ENCODE measurements around the gene SLC35B2.

DNA sequence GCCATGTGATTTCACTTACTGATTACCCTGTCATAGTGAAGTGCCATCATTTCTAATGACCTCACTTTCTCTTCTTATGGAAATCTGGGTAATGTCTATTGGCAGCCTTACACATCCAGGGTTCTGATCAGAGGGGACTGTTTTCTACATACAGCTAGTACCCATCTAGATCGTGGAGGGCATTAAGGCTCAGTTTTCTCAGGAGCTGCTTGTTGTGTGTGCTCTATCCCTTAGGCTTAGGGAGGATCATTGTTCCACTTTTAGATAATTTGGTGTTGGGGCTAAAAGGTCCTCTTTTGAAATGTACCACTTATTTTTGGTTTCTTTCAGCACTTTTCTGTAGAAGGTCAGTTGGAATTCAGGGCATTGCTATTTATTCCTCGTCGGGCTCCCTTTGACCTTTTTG, 6.6 kb downstream of the SLC35B2 start:
- TF ChIP-seq, protein P1, sequence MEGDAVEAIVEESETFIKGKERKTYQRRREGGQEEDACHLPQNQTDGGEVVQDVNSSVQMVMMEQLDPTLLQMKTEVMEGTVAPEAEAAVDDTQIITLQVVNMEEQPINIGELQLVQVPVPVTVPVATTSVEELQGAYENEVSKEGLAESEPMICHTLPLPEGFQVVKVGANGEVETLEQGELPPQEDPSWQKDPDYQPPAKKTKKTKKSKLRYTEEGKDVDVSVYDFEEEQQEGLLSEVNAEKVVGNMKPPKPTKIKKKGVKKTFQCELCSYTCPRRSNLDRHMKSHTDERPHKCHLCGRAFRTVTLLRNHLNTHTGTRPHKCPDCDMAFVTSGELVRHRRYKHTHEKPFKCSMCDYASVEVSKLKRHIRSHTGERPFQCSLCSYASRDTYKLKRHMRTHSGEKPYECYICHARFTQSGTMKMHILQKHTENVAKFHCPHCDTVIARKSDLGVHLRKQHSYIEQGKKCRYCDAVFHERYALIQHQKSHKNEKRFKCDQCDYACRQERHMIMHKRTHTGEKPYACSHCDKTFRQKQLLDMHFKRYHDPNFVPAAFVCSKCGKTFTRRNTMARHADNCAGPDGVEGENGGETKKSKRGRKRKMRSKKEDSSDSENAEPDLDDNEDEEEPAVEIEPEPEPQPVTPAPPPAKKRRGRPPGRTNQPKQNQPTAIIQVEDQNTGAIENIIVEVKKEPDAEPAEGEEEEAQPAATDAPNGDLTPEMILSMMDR (IDR thresholded peaks at IDR 0.05; ENCODE audit: borderline replicate concordance, extremely low read depth, low read length, poor library complexity, severe bottlenecking) = no peak
- no peak for TF ChIP-seq EZH2 (IDR thresholded peaks at IDR 0.05; ENCODE audit: borderline replicate concordance, low read depth, low read length, severe bottlenecking)
